IPS-15b (cell line): ENCODE measurements around the gene DEXI.

Experiments used
- H3K27me3 ChIP-seq: one replicate; pipeline ENCODE4 v1.6.1; 2013; ENCODE audit warnings: low read length; ENCODE audit not compliant: control insufficient read depth, insufficient read depth
- H3K36me3 ChIP-seq: one replicate; pipeline ENCODE4 v1.6.1; 2013; ENCODE audit warnings: low read length; ENCODE audit not compliant: control insufficient read depth, insufficient read depth
- H3K4me1 ChIP-seq: one replicate; pipeline ENCODE4 v1.6.1; 2013; ENCODE audit warnings: mild to moderate bottlenecking, low read length; ENCODE audit not compliant: control insufficient read depth, insufficient read depth
- H3K4me3 ChIP-seq: one replicate; pipeline ENCODE4 v1.5.1; 2013; ENCODE audit warnings: low read depth, low read length
- H3K9ac ChIP-seq: one replicate; pipeline ENCODE4 v1.6.1; 2013; ENCODE audit warnings: low read depth, mild to moderate bottlenecking, low read length
- H3K9me3 ChIP-seq: one replicate; pipeline ENCODE4 v1.6.1; 2013; ENCODE audit warnings: mild to moderate bottlenecking, low read length; ENCODE audit not compliant: control insufficient read depth, insufficient read depth

Gene DEXI

DNA sequence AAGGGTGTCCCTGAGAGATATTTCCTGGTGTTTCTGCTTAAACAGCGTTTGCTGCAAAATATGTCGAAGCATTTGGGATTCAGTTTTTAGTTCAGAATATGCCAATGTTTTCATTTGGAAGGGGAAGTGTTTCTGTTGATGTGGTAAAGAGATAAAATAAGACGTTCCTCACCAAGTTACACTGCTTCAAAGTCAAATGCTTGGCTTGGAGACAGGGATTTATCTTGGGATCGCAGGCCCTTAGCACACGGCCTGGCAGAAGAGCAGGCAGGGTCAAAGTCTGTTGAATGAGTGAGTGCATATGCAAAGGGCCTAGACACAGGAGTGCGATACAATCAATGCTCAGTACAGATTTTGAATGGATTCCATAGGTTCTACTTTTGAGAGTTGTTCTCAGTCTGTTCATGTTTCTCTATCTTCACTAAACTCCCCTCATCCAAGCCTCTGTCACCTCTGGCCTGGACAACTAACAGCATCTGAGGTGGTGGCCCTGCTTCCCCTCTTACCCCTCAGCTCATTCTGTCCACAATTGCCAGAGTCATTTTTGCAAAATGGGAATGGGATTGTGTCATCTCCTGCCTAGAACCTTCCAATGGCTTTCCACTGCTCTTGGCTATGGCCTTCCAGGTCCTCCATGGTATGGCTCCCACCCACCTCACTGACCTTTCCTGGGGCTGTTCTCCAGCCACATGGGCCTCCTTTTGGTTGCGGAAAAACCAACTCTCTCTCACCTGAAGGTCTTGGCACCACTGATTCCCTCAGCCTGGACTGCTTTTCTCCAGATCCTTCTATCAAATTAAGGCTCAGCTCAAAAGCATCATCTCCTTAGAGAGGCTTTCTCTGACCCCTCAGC, 3.2 kb downstream of the DEXI start:
- Histone ChIP-seq H3K4me3 (no peak overlapping the region), H3K27me3 (peaks cover 6% of the 10 kb centered on the region), H3K4me1 (peaks cover 7% of the 10 kb centered on the region), H3K9ac (no peak overlapping the region), H3K36me3 (peaks cover 3% of the 10 kb centered on the region), H3K9me3 (no peaks in the 10 kb centered on the region)

DNA sequence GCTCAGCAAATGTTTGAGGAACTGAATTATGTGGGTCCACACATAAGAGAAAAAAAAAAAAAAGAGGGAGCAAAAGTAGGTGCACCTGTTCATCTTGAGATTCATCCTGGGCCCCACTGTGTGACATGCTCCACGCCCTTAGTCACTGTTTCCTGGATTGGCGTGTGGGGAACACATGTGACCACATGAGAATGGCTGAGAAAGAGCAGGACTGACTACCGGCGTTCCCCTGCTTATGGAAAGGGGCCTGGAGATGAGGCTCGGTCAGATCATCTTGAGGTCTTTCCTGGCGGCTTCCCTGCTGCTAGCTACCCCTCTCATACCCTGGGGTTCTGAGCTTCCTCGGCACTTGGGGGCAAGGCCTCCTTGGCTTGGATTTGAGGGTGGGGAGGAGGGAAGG, 3.9 kb downstream of the DEXI start:
- Histone ChIP-seq H3K9me3 (no peaks in the 10 kb centered on the region), H3K4me1 (peaks cover 4% of the 10 kb centered on the region), H3K36me3 (peaks cover 3% of the 10 kb centered on the region), H3K9ac (no peak overlapping the region), H3K4me3 (no peak overlapping the region), H3K27me3 (peaks cover 3% of the 10 kb centered on the region)

DNA sequence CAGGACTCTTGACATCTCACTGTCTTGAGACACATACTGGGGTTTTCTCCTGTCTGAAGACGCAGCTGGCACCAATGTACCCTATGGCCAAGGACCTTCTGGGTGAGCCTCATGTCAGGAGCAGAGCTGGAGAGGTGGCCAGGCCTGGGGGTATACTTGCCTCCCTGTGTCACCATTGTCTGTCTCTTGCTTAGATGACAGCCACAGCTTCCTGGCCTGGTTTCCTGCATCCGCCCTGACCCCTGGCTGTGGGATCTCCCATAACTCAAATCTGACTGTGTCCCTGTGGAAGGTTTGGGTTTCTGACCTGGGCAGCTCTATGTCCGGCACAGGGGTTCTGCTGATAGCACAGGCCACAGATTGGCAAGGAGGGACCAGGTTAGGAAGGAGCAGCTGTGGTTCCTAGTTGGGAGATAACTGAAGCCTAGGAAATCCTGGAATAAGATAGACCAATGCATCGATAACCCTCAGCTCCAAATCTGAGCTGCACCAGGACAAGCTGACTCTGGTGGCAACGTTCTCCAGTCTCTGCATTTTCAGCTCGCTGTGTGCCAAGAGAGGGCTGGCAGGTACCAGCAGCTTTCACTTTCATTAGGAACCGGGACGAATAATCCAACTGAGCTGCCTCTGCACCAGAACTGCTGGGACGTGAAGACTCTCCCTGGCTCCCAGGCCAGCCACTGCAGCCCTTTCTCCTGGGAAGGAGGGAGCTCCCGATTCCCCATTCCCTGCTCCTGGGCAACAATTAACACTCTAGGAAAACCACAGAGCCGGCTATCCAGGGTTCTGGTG, 5.0 kb downstream of the DEXI start:
- Histone ChIP-seq H3K27me3 (peaks cover 3% of the 10 kb centered on the region), H3K4me3 (no peak overlapping the region), H3K4me1 (peaks cover 4% of the 10 kb centered on the region), H3K9me3 (no peaks in the 10 kb centered on the region), H3K9ac (no peak overlapping the region), H3K36me3 (peaks cover 3% of the 10 kb centered on the region)

DNA sequence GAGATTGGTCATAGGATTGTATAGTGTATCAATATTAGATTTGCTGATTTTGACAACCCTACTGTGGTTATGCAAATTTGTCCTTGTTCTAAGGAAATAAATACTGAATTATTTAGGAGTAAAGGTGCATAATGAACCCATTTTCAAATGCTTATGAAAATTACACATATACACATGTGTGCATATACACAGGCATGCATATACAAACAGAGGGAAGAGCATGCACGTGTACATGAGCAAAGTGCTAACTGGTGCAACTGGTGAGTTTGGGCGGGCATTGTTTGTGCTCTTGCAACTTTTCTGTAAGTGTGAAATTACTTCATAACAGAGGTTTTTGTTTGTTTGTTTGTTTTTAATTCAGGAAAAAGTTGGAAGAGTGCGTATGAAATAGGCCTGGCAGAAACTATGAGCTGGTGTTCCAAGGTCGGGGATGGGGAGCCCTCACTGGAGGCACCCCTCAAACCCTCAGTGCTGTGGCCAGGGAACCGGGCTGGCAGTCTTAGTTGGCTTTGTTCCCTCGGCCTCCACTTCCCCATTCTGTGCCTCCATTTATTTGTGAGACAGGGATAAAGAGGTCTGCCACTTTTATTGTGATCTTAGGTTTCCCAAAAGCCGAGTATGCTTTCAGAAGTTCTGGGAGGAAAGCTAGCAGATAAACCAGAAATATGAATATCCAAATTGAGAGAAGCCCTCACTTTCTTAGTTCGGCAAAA, 5.8 kb downstream of the DEXI start:
- peaks cover 3% of the 10 kb centered on the region for H3K27me3 ChIP-seq
- peaks cover 3% of the 10 kb centered on the region for H3K36me3 ChIP-seq
- no peak overlapping the region for H3K9ac ChIP-seq
- no peaks in the 10 kb centered on the region for H3K9me3 ChIP-seq
- H3K4me3 ChIP-seq: no peak overlapping the region
- peaks cover 4% of the 10 kb centered on the region for H3K4me1 ChIP-seq

DNA sequence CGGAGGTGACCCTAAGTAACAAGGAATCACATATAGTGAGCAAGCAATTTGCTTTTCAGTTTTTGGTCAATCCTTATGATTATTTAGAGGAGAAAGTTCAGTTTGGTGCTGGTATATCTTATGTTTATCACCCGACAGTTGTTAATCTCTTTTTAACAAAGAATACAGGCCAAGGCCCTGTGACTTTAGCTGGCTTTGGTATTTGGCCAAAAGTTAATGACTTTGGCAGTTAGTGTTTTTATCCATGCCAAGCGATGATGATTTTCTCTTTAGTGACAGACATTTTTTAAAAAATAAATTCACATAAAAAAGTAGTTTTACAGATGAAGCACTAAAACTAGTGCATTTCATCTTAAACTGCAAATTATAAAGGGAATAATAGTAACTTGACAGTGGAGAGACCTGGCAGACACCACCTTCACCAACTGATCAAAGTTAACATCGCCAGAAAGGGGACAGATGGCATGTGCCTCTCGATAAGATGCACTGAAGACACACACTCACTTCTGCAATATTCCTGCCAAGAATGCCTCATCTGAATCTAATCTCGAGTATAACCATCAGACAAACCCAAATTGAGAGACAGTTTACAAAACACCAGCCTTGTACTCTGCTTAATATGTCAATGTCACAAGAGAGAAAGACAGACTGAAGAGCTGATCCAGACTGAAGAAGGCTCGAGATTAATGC, 6.9 kb downstream of the DEXI start:
- H3K27me3 ChIP-seq: no peaks in the 10 kb centered on the region
- no peaks in the 10 kb centered on the region for H3K9me3 ChIP-seq
- H3K9ac ChIP-seq: no peak overlapping the region
- peaks cover 3% of the 10 kb centered on the region for H3K36me3 ChIP-seq
- no peaks in the 10 kb centered on the region for H3K4me1 ChIP-seq
- no peak overlapping the region for H3K4me3 ChIP-seq

DNA sequence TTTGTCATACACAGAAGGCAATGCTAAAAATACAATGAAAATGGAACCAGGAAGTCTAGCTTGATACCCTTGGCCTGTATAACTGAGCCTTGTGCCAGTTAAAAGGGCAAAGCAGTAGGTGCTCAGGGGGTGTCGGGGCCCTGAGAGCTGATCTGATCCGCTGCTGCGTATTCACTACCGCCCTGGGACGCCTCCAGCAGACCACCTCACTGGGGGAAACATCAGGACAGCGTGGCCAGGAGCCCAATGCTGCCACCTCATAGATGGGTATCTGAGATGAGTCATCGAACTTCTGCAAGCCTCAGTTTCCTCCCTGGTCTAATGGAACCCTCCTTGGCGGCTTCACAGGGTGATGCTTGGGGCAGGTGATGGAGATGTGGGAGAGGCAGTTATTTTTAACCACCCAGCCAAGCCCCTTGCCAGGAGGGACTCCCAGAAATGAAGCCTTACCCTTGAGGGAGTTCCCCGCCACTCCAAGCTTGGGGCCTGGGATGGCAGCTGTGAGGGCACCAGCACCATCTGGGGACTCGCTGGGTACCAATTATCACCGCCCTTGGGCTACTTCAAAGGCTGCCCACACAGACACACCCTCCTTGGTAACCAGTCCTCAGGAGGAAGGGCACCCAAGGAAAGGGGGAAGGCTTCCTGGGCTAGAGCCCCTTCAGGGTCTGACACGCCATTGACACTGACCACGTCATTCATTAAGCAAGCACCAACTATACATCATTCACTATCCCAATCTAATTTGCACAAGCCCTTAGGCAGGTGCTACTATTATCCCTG, 7.8 kb downstream of the DEXI start:
- H3K9me3 ChIP-seq: no peaks in the 10 kb centered on the region
- H3K9ac ChIP-seq: no peak overlapping the region
- no peaks in the 10 kb centered on the region for H3K27me3 ChIP-seq
- peaks cover 3% of the 10 kb centered on the region for H3K36me3 ChIP-seq
- H3K4me3 ChIP-seq: no peak overlapping the region
- no peaks in the 10 kb centered on the region for H3K4me1 ChIP-seq

DNA sequence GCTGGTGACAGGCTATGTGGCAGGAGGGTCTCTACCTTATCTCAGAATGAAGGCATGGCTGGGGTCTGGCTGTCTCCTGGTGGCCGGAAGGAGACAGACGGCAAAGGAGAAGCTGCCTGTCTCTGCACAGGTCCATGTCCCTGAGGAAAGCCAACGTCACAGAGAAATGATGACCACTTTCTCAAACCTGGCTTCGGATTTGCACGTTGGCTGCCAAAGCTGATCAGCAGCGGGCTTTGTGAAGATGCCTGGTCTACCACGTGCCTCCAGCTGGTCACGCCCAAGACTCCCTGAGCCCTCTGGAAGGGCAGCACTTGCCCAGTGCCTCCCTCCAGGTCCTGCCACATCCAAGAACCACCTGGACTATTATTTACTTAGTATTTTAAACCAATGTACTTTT, 8.4 kb downstream of the DEXI start:
- H3K9me3 ChIP-seq: no peaks in the 10 kb centered on the region
- no peaks in the 10 kb centered on the region for H3K4me1 ChIP-seq
- peaks cover 3% of the 10 kb centered on the region for H3K36me3 ChIP-seq
- no peak overlapping the region for H3K9ac ChIP-seq
- H3K27me3 ChIP-seq: no peaks in the 10 kb centered on the region
- no peak overlapping the region for H3K4me3 ChIP-seq

DNA sequence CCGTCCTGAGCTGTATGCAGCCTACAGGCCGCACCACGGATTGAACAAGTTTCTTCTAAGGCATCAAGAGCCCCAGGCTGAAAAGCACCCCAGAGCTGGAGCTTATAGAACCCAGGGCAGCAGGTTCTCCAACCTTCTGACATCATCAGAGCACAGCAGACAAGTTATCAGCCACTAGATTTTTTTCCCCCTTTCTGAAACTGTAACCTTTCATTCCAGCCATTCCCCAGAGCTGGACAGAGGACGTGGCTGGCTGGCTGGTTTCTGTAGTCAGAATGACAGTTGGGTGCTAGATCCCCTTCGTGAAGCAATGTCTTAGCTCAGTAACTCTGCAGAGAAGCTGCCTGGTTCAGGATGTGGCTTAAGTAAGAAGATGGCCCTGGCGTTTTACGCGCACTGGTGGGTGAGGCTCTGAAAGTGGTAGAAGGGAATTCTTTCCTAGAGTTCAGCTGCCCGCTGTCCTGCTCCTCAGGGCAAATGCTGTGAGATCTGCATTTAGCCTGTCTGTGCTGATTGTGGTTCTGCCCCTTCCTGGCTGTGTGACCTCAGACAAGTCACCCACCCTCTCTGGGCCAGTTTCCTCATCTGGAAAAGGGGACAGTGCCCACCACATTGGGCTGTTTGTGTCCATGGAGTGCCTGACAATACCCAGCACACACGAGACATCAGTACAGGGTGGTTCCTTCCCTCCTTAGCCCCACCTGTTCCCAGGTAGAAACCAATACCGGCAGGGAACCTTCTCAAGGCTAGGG, 9.1 kb downstream of the DEXI start:
- Histone ChIP-seq H3K36me3 (peaks cover 3% of the 10 kb centered on the region), H3K4me3 (no peak overlapping the region), H3K27me3 (no peaks in the 10 kb centered on the region), H3K9me3 (no peaks in the 10 kb centered on the region), H3K4me1 (no peaks in the 10 kb centered on the region), H3K9ac (no peak overlapping the region)

DNA sequence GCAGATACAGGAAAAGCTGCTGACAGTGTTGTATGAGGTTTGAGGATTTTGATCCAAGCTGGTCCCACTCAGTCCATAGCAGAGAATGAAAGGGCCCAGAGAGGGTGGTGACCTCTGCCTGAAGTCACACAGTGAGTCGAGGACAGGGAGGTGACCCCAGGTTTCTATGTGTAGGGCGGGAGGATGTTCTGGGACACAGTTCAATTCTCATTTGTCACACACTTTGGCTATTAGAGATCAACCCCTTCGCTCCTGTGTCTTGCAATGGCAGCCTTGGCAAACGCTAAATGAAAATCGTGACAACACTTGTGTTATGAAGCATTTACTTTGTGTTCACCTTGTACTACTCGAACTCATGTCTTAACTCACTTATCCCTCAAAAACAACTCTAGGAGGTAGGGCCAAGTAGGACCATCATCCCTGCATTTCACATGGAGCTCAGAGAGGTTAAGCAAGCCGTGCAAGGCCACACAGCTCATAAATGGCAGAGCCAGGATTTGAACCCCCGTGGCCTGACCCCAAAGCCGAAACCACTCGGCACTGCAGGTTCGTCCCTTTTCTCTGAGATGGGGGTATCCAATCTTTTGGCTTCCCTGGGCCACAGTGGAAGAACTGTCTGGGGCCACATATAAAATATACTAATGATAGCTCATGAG, 10.2 kb downstream of the DEXI start:
- no peaks in the 10 kb centered on the region for H3K9me3 ChIP-seq
- H3K4me1 ChIP-seq: no peaks in the 10 kb centered on the region
- no peak overlapping the region for H3K4me3 ChIP-seq
- no peak overlapping the region for H3K9ac ChIP-seq
- no peaks in the 10 kb centered on the region for H3K27me3 ChIP-seq
- H3K36me3 ChIP-seq: peaks cover under 1% of the 10 kb centered on the region

DNA sequence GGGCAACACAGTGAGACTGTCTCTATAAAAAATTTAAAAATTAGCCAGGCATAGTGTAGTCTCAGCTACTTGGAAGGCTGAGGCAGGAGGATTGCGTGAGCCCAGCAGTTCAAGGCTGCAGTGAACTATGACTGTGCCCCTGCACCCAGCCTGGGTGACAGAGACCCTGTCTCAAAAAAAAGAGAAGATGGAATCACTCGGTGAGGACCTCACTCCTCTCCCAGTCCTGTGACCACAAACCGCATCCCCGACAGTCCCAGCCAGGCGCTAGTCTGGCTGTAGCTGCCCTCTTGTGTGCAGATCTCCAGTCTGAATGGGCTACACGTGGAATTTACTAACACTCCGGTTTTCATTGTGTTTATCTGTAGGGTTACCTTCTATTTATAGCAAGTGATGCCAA, 11.1 kb downstream of the DEXI start:
- Histone ChIP-seq H3K9me3 (no peaks in the 10 kb centered on the region), H3K4me3 (no peak overlapping the region), H3K9ac (no peak overlapping the region), H3K27me3 (no peaks in the 10 kb centered on the region), H3K36me3 (peaks cover 3% of the 10 kb centered on the region), H3K4me1 (no peaks in the 10 kb centered on the region)
